Heart left ventricle (tissue), 16 donors: ENCODE measurements around the gene PBX3. TPM values are rescaled to one million over a fixed set of nuclear protein-coding genes. Genes with fewer than 3 reads are reported as not detected.

Source experiments
- ATAC-seq, 4 donors: fragments of 200-7000 bp; cut with Tn5 transposase; one replicate each; pipeline ENCODE4 v1.9.1; 2020 to 2022; ENCODE audit warnings: moderate library complexity in 4 of 4, mild to moderate bottlenecking in 3 of 4, moderate number of reproducible peaks in 1 of 4
- DNase-seq, 5 donors: peaks; one replicate each; pipeline ENCODE4 v3.0.0-alpha.2; 2020
- H3K27ac ChIP-seq, 12 donors: fragments of 200-600 bp; sonication (generic) in 4 of 12; one replicate each; pipeline versions ENCODE4 v1.5.0 to v1.8.0; 2016 to 2022; ENCODE audit warnings: mild to moderate bottlenecking in 2 of 12
- H3K27me3 ChIP-seq, 9 donors: fragments of 200-600 bp; sonication (generic) in 2 of 9; one replicate each; pipeline versions ENCODE4 v1.5.1 to v1.8.0; 2016 to 2022; ENCODE audit warnings: mild to moderate bottlenecking in 3 of 9
- H3K36me3 ChIP-seq, 9 donors: fragments of 200-600 bp; sonication (generic) in 2 of 9; one replicate each; pipeline versions ENCODE4 v1.5.0 to v1.8.0; 2018 to 2022; ENCODE audit warnings: mild to moderate bottlenecking in 2 of 9
- H3K4me1 ChIP-seq, 12 donors: fragments of 200-600 bp; sonication (generic) in 4 of 12; one replicate each; pipeline versions ENCODE4 v1.5.0 to v1.8.0; 2016 to 2022; ENCODE audit warnings: mild to moderate bottlenecking in 3 of 12
- H3K4me3 ChIP-seq, 12 donors: fragments of 200-600 bp; sonication (generic) in 4 of 12; one replicate each; pipeline versions ENCODE4 v1.5.0 to v1.8.0; 2017 to 2022; ENCODE audit warnings: mild to moderate bottlenecking in 9 of 12, moderate library complexity in 4 of 12
- H3K9me3 ChIP-seq, 12 donors: fragments of 200-600 bp; sonication (generic) in 4 of 12; one replicate each; pipeline versions ENCODE4 v1.5.0 to v1.8.0; 2016 to 2022; ENCODE audit warnings: mild to moderate bottlenecking in 1 of 12
- POLR2A ChIP-seq, 2 donors: fragments of 450-650 bp; IDR thresholded peaks; one replicate each; pipeline ENCODE4 v1.6.1; 2017; ENCODE audit warnings: antibody characterized with exemption in 2 of 2, mild to moderate bottlenecking in 2 of 2, moderate library complexity in 2 of 2
- WGBS, 4 donors: extraction: QIAGEN DNeasy Blood & Tissue Kit in 2 of 4; methylation state at CpG; one replicate each; pipeline versions ENCODE4 v1.1.5 to v1.1.7; 2013 to 2018; 5-methylcytosine and 5-hydroxymethylcytosine counted together
- intact Hi-C, 10 donors: fragments of 100-400 bp; cut with DNase I; formaldehyde crosslinking; loops; one replicate each; pipeline versions ENCODE4 v1.11.1 to v1.14.2; 2022
- polyA plus RNA-seq, 2 donors: library from polyadenylated mRNA; stranded (reverse); fragments of 200-250 nt; gene quantifications; one replicate each; pipeline ENCODE4 v1.2.3, GENCODE V29; 2013
- total RNA-seq, 9 donors: library from RNA; depleted of rRNA in 2 of 9; stranded (reverse); fragments of >200 nt in 2 of 9; fragmentation: NEBNext Ultra II Directional in 3 of 9; extraction: Animal tissue kit (Norgen Biotek cat#: 25700) in 3 of 9; gene quantifications; one replicate each; pipeline versions ENCODE4 v1.1.0 to v1.2.4, GENCODE V29; 2016 to 2023
- TF ChIP-seq, protein P1 (sequence below), 12 donors: fragments of 200-600 bp; sonication (generic) in 4 of 12; IDR thresholded peaks; one replicate each; pipeline versions ENCODE4 v1.5.0 to v1.8.0; 2018 to 2022; ENCODE audit warnings: antibody characterized with exemption in 12 of 12, mild to moderate bottlenecking in 5 of 12
- donor health status: ischemic (EF 13 %, LVEDD 7.1; RV severe dilation, severe dysfunction).
- donor health status: healthy with polysubstance abuse.
- donor health status: DM: no; HTN: yes; CAD: no.
- donor health status: DM: no; HTN: no; CAD: no.
- donor health status: ischemic (EF 25% LVEDD 6.9; RV normal size, moderate dysfunction).
- donor health status: ischemic (EF 25% LVEDD 5.7; RV mildly dilated, moderate dysfunction).
- donor health status: healthy.
- donor health status: DM: yes; HTN: yes; CAD: no.
- donor health status: ischemic (EF 35%, LVEDD 5.7; RV mildly dilated, moderate dysfunction).
- donor health status: nonischemic (EF 11% LVEDD 7.7; RV severe dilation, severe dysfunction).
- donor health status: DM: yes; HTN: yes; CAD: no.
- donor health status: PGD.
- donor health status: ischemic (EF 29% LVEDD 5.4; RV normal size, mild dysfunction).
- donor health status: nonischemic (EF 23%, LVEDD 6.1; RV moderate dilation, normal function).

The PBX3 gene
- total and polyA plus RNA-seq, 11 donors: 14.8 to 76.1 (median 53.4) TPM

DNA sequence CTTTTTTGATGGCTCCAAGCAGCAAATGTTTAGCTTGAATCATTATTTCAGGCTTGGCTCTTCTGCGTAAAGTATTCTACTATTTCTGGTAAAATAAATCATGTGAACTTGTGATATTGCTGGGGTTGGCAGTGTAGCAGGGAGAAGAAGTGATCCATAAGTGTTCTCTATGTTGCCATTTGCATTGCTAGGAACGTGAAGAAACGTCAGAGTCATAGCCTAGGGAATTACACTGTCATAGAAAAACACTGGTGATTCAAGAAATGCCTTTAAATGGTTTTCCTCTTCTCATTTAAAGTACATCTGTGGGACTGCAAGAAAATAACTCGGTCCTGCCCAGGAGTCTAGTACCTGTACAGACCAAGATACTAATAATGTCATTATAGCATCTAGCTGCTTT lies 162.3 kb downstream of the PBX3 start:
- no peak for DNase-seq
- no peak for ATAC-seq
- H3K27ac ChIP-seq: no peak overlapping the region
- no peaks in the 10 kb centered on the region for H3K9me3 ChIP-seq
- no peaks in the 10 kb centered on the region for H3K36me3 ChIP-seq
- 82 to 84% (median 82%) methylated on average over 4 of the region's 4 CpGs for WGBS, 4 donors
- H3K4me3 ChIP-seq: no peak overlapping the region
- intact Hi-C loops: loop anchor here in 1 of 10 donors (5.0 kb wide), 1 partner anchor 162 kb away; the partner anchor contains the start of gene PBX3
- TF ChIP-seq, protein P1, sequence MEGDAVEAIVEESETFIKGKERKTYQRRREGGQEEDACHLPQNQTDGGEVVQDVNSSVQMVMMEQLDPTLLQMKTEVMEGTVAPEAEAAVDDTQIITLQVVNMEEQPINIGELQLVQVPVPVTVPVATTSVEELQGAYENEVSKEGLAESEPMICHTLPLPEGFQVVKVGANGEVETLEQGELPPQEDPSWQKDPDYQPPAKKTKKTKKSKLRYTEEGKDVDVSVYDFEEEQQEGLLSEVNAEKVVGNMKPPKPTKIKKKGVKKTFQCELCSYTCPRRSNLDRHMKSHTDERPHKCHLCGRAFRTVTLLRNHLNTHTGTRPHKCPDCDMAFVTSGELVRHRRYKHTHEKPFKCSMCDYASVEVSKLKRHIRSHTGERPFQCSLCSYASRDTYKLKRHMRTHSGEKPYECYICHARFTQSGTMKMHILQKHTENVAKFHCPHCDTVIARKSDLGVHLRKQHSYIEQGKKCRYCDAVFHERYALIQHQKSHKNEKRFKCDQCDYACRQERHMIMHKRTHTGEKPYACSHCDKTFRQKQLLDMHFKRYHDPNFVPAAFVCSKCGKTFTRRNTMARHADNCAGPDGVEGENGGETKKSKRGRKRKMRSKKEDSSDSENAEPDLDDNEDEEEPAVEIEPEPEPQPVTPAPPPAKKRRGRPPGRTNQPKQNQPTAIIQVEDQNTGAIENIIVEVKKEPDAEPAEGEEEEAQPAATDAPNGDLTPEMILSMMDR (IDR thresholded peaks at IDR 0.05): no peak
- TF ChIP-seq POLR2A (IDR thresholded peaks at IDR 0.05): no peak
- peaks cover 0 to 41% (median 7%) of the 10 kb centered on the region in 12 donors for H3K4me1 ChIP-seq
- H3K27me3 ChIP-seq: no peaks in the 10 kb centered on the region

DNA sequence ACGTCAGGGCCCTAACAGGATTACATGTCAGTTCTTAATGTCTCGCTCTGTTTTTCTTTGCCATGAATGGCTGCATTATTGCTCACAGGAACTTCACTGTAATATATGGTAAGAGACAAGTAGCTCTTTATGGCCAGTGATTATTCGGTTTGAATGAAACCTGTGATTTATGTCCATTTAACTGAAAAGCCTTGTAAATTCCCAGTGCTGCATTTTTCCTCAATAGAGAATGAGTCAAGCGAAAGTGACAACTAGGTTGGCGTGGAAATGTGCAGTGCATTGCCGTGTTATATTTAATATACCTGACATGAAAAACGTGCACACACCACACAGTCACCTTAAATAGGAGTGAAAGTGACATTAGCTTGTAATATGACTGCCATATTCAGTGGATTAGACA lies 163.1 kb downstream of the PBX3 start:
- H3K27ac ChIP-seq: no peak overlapping the region
- no peaks in the 10 kb centered on the region for H3K27me3 ChIP-seq
- H3K4me1 ChIP-seq: peaks cover 0 to 34% (median 7%) of the 10 kb centered on the region in 12 donors
- TF ChIP-seq, protein P1 (IDR thresholded peaks at IDR 0.05): no peak
- TF ChIP-seq POLR2A (IDR thresholded peaks at IDR 0.05): no peak
- no peaks in the 10 kb centered on the region for H3K9me3 ChIP-seq
- H3K4me3 ChIP-seq: no peak overlapping the region
- no peak for DNase-seq
- ATAC-seq: no peak
- 94 to 96% (median 94%) methylated on average over 7 of the region's 7 CpGs for WGBS, 4 donors
- H3K36me3 ChIP-seq: no peaks in the 10 kb centered on the region
- intact Hi-C loops: no loop called here

DNA sequence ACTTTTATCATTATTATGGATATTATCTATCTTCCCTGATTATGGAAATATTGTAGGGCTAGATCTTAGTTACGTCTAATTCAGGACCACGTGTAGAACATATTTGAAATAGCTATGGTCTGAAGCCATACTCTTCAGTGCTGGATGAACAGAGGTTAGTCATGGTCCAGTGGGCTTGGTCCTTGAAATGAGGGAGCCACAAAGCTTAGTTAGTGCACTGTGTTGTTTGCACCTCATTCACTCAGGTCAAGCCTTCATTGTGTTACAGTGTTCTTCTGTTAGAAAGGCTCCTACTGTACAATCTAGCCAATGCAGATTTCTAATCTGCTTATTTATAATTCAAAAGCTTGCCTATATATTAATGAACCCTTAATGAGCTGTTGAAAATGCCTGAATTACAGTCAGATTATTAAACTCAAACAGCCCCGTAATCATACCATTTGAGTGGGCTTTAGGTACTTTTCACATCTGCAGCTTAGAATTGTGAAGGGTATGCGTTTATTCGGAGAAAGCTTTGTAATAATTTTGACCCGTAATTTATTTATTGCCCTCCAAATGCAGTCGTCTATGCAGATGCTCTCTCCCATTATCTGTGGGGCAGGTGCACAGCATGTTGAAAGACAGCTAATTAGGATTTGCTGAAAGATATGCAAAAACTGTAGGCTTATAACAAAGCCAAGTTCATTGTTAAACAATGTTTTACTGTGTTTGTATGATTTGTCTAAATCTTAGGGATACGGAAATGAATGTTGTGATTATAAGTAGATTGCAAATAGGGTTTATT lies 164.9 kb downstream of the PBX3 start:
- peaks cover 0 to 6% (median 0%) of the 10 kb centered on the region in 9 donors for H3K36me3 ChIP-seq
- 83 to 86% (median 83%) methylated on average over 8 of the region's 8 CpGs for WGBS, 4 donors

DNA sequence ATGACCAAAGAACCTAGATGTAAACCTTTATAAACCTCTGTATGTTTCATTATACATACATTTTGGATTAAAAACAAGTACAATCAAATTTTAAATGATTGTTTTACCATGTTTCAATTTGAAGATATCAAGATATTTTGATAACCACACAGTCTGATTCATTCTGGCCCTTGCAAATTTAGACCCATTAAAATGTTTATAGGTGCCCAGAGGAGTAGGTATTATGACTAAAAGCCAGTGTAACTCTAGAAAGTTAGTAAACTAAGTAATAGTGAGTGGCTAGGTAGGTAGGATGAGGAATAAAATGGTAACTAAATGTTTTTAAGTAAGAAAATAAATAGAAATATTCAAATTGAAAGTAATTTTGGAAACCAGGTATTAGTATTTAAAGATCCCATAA lies 165.5 kb downstream of the PBX3 start:
- Histone ChIP-seq H3K27me3 (no peaks in the 10 kb centered on the region), H3K27ac (no peak overlapping the region), H3K9me3 (no peaks in the 10 kb centered on the region), H3K4me1 (peaks cover 0 to 15% (median 0%) of the 10 kb centered on the region in 12 donors), H3K36me3 (peaks cover 0 to 7% (median 0%) of the 10 kb centered on the region in 9 donors), H3K4me3 (no peak overlapping the region)
- intact Hi-C loops: no loop called here
- TF ChIP-seq, protein P1 (IDR thresholded peaks at IDR 0.05): no peak
- TF ChIP-seq POLR2A (IDR thresholded peaks at IDR 0.05): no peak
- ATAC-seq (no peak), DNase-seq (no peak)

More for the DNA sequence above, 164.9 kb downstream of the PBX3 start:
- Histone ChIP-seq H3K4me3 (no peak overlapping the region), H3K9me3 (no peaks in the 10 kb centered on the region), H3K27me3 (no peaks in the 10 kb centered on the region), H3K27ac (no peak overlapping the region), H3K4me1 (peaks cover 0 to 20% (median 1%) of the 10 kb centered on the region in 12 donors)
- intact Hi-C loops: no loop called here
- TF ChIP-seq POLR2A (IDR thresholded peaks at IDR 0.05): no peak
- TF ChIP-seq, protein P1 (IDR thresholded peaks at IDR 0.05): no peak
- no peak for DNase-seq
- ATAC-seq: no peak
